Immature natural killer cell (primary cell): ENCODE results near the gene CHST7. TPM values are rescaled to one million over a fixed set of nuclear protein-coding genes. Genes with fewer than 3 reads are reported as not detected.
A peak's percentile ranks its signal among the peaks of the same experiment; 100 is the strongest.

Experiments
- DNase-seq, 3 donors: peaks; one replicate each; pipeline ENCODE4 v3.0.0; 2022; ENCODE audit warnings: mixed read lengths in 1 of 3
- H3K27ac Mint-ChIP-seq, 6 donors: one replicate each; pipeline ENCODE4 v1.8.0; 2020; ENCODE audit warnings: mixed read lengths in 6 of 6, mild to moderate bottlenecking in 5 of 6, inconsistent platforms in 4 of 6, moderate library complexity in 3 of 6
- H3K27me3 Mint-ChIP-seq, 3 donors: one replicate each; pipeline ENCODE4 v1.8.0; 2020 to 2021; ENCODE audit warnings: low read depth in 3 of 3, mild to moderate bottlenecking in 3 of 3, mixed read lengths in 3 of 3, moderate library complexity in 3 of 3, inconsistent platforms in 1 of 3
- H3K36me3 Mint-ChIP-seq, 3 donors: one replicate each; pipeline ENCODE4 v1.8.0; 2020; ENCODE audit warnings: mixed read lengths in 3 of 3, inconsistent platforms in 2 of 3, mild to moderate bottlenecking in 2 of 3
- H3K4me1 Mint-ChIP-seq, 2 donors: one replicate each; pipeline ENCODE4 v1.8.0; 2020; ENCODE audit warnings: inconsistent platforms in 2 of 2, mild to moderate bottlenecking in 2 of 2, mixed read lengths in 2 of 2, moderate library complexity in 1 of 2
- H3K4me3 Mint-ChIP-seq, 5 donors: one replicate each; pipeline ENCODE4 v1.8.0; 2020; ENCODE audit warnings: mild to moderate bottlenecking in 5 of 5, mixed read lengths in 5 of 5, inconsistent platforms in 3 of 5, moderate library complexity in 3 of 5
- H3K9me3 Mint-ChIP-seq, 6 donors: one replicate each; pipeline ENCODE4 v1.8.0; 2020; ENCODE audit warnings: mild to moderate bottlenecking in 6 of 6, mixed read lengths in 6 of 6, inconsistent platforms in 4 of 6, moderate library complexity in 3 of 6
- polyA plus RNA-seq, 3 donors: library from polyadenylated mRNA; unstranded; fragments of 300-500 nt; fragmentation: Illumina TruSeq; gene quantifications; one replicate each; pipeline ENCODE4 v1.2.3, GENCODE V29; 2021

CHST7 gene
- polyA plus RNA-seq, 3 donors from 2014 or later = 1.2 to 3.3 (median 3.3) TPM

DNA sequence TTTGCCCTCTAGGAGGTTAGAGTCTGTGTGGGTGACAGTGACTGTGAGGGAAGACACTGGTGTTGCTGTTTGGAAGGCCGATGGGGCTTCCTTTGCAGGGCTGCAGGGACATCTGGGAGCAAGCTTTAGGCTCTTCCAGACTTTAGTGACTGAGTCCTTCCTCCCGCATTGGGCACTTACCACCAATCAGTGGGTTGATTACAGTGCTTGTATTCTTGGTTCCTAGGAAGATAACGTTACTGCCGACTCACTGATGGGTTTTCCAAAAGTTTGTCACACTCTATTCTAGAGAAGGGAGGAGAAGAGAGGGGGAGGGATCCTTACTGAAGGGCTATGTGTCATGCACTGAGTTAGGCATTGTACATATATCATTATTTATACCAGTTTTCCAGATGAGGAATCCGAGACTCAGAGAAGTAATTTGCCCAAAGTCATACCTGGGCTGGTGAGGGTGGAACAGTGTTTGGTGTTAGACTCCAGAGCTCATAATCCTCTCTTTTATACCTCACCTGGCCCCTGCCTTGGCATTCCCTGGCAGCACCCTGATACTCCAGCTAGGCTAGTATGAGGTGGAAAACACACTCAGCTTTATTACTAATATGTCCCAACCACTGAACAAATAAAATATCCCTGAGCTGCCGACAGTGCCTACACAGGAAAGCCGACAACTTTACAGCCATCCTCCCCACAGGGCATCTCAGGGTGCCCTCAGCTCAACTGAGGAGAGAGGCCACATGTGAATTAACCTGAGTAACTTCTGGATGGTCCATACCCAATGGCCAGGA lies 3.8 kb downstream of the CHST7 start:
- H3K27me3 Mint-ChIP-seq = peaks cover 0 to 6% (median 3%) of the 10 kb centered on the region in 3 donors
- peaks cover 23 to 25% of the 10 kb centered on the region in 2 donors for H3K4me1 Mint-ChIP-seq
- H3K4me3 Mint-ChIP-seq = peak overlapping the region in 1 of 5 donors; percentile 37
- DNase-seq = no peak
- H3K9me3 Mint-ChIP-seq = no peaks in the 10 kb centered on the region
- H3K36me3 Mint-ChIP-seq = peaks cover 0 to 4% (median 0%) of the 10 kb centered on the region in 3 donors
- H3K27ac Mint-ChIP-seq = no peak overlapping the region

GRCh38 chrX:46579250-46579649 lies 5.7 kb downstream of the CHST7 start:
- H3K27me3 Mint-ChIP-seq = peaks cover 0 to 6% (median 1%) of the 10 kb centered on the region in 3 donors
- peaks cover 0 to 4% (median 0%) of the 10 kb centered on the region in 3 donors for H3K36me3 Mint-ChIP-seq
- H3K4me1 Mint-ChIP-seq = peaks cover 13 to 15% of the 10 kb centered on the region in 2 donors
- H3K27ac Mint-ChIP-seq = no peak overlapping the region
- no peak for DNase-seq
- no peak overlapping the region for H3K4me3 Mint-ChIP-seq
- no peaks in the 10 kb centered on the region for H3K9me3 Mint-ChIP-seq

GRCh38 chrX:46580613-46581012 lies 7.0 kb downstream of the CHST7 start:
- Mint-ChIP-seq H3K27ac (no peak overlapping the region), H3K27me3 (peaks cover 0 to 6% (median 1%) of the 10 kb centered on the region in 3 donors), H3K4me3 (no peak overlapping the region), H3K36me3 (peaks cover 0 to 4% (median 0%) of the 10 kb centered on the region in 3 donors), H3K9me3 (no peaks in the 10 kb centered on the region), H3K4me1 (peaks cover 10 to 12% of the 10 kb centered on the region in 2 donors)
- no peak for DNase-seq

DNA sequence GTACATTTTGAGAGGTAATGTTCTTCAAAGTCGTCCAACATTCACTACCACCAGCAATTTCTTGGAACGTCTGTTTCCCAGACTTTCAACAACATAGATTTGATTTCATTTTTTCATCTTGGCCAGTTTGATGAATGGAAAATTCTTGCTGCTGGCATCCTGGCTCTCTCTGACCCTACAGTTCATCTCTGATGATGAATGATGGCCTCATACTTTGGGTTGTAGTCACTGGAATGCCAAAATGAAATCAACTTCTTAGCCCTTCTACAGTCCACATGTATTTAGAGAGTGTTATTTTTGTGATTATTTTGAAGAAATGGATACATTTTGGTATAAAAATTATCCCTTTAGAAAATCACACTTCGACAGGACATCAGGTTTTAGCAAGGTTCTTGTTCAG lies 8.8 kb downstream of the CHST7 start:
- no peak for DNase-seq
- Mint-ChIP-seq H3K9me3 (no peaks in the 10 kb centered on the region), H3K27me3 (peaks cover 0 to 3% (median 1%) of the 10 kb centered on the region in 3 donors), H3K4me3 (no peak overlapping the region), H3K4me1 (no peaks in the 10 kb centered on the region), H3K36me3 (peaks cover 0 to 1% (median 0%) of the 10 kb centered on the region in 3 donors), H3K27ac (no peak overlapping the region)

- H3K27me3 Mint-ChIP-seq = peaks cover 1 to 3% (median 2%) of the 10 kb centered on the region in 3 donors
- no peak for DNase-seq
- no peak overlapping the region for H3K4me3 Mint-ChIP-seq
- no peaks in the 10 kb centered on the region for H3K36me3 Mint-ChIP-seq
- peaks cover 3 to 4% of the 10 kb centered on the region in 2 donors for H3K4me1 Mint-ChIP-seq
- no peaks in the 10 kb centered on the region for H3K9me3 Mint-ChIP-seq
- no peak overlapping the region for H3K27ac Mint-ChIP-seq
Measured at GRCh38 chrX:46582966-46583365, 9.4 kb downstream of the CHST7 start.

- H3K4me3 Mint-ChIP-seq = no peak overlapping the region
- H3K9me3 Mint-ChIP-seq = no peaks in the 10 kb centered on the region
- no peak overlapping the region for H3K27ac Mint-ChIP-seq
- H3K36me3 Mint-ChIP-seq = no peaks in the 10 kb centered on the region
- DNase-seq = no peak
- H3K27me3 Mint-ChIP-seq = peaks cover 2 to 3% (median 3%) of the 10 kb centered on the region in 3 donors
- peaks cover 9 to 10% of the 10 kb centered on the region in 2 donors for H3K4me1 Mint-ChIP-seq
Measured at GRCh38 chrX:46584736-46585135, 11.2 kb downstream of the CHST7 start.

DNA sequence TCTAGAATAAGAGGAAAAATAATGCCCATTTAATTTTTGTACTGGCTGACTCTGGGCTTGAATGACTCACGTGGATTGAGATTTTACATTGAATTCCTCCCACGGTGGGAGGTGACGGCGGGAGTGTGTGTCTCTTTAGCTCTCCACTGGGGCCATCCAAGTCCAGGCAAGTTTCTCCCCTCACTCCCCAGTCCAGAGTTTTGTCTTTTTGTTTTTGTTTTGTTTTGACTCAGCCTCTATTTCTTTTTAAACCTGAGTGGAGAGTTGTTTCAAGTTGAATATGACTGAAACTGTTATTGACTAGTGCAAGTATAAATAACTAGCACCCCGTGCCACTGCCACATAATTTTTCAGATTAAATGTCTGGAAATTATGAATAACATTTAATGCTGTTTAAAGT lies 13.6 kb downstream of the CHST7 start:
- peaks cover 2 to 3% (median 2%) of the 10 kb centered on the region in 3 donors for H3K27me3 Mint-ChIP-seq
- peaks cover 9 to 10% of the 10 kb centered on the region in 2 donors for H3K4me1 Mint-ChIP-seq
- DNase-seq = no peak
- no peaks in the 10 kb centered on the region for H3K9me3 Mint-ChIP-seq
- peaks cover 0 to 3% (median 0%) of the 10 kb centered on the region in 3 donors for H3K36me3 Mint-ChIP-seq
- peak overlapping the region in 1 of 6 donors; percentile 82 for H3K27ac Mint-ChIP-seq
- peak overlapping the region in 1 of 5 donors; percentile 53 for H3K4me3 Mint-ChIP-seq

DNA sequence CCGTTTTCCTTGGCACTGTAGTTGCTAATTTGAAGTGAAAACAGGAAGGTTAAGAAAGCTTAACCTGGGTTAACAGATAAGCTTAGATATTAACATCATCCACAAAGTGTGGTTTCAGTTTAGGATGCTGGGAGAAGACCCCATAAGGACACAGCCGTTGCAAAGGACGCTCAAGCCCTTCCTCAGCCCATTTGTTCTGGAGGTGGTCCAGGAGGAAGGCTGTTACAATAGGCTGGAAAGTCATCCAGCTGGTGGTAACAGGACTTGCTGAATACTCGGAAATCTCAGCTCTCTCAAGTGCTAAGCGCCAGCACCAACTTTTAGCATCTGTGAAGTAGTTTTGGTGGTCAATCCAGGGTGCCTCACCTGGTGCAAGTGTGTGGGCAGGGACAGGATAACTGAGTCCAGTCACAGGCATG lies 14.2 kb downstream of the CHST7 start:
- DNase-seq = no peak
- H3K36me3 Mint-ChIP-seq = peaks cover 0 to 7% (median 0%) of the 10 kb centered on the region in 3 donors
- H3K27me3 Mint-ChIP-seq = peaks cover 2 to 3% (median 2%) of the 10 kb centered on the region in 3 donors
- peak overlapping the region in 2 of 5 donors; percentile 2 to 45 for H3K4me3 Mint-ChIP-seq
- peaks cover 9 to 10% of the 10 kb centered on the region in 2 donors for H3K4me1 Mint-ChIP-seq
- peak overlapping the region in 3 of 6 donors; percentile 13 to 69 (median 57) for H3K27ac Mint-ChIP-seq
- no peaks in the 10 kb centered on the region for H3K9me3 Mint-ChIP-seq

DNA sequence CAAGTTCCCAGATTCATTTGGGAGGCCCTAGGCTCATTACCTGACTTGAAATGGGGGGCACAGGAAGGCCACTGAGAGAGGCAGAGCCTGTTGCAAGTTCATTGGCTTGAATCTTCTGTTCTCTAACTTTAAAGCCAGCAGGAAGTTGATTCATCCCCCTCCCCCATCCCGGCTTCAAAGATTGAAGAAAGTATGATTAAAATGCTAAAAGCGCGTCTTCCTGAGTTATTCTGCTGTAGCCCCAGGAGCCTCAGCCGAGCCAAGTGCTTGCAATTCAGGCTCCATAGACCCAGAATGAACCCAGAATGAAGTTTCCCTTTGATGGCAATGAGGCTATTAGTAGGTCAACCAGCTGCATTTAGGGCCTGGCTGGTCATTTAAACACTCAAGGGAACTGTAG lies 14.7 kb downstream of the CHST7 start:
- no peaks in the 10 kb centered on the region for H3K9me3 Mint-ChIP-seq
- peak overlapping the region in 2 of 5 donors; percentile 21 to 45 for H3K4me3 Mint-ChIP-seq
- H3K27ac Mint-ChIP-seq = peak overlapping the region in 3 of 6 donors; percentile 22 to 69 (median 57)
- peaks cover 0 to 7% (median 0%) of the 10 kb centered on the region in 3 donors for H3K36me3 Mint-ChIP-seq
- DNase-seq = no peak
- H3K27me3 Mint-ChIP-seq = peaks cover 2 to 3% (median 2%) of the 10 kb centered on the region in 3 donors
- H3K4me1 Mint-ChIP-seq = peaks cover 9 to 10% of the 10 kb centered on the region in 2 donors

GRCh38 chrX:46589977-46590723 lies 16.6 kb downstream of the CHST7 start:
- Mint-ChIP-seq H3K27ac (no peak overlapping the region), H3K36me3 (peaks cover 0 to 10% (median 0%) of the 10 kb centered on the region in 3 donors), H3K4me1 (peaks cover 9 to 10% of the 10 kb centered on the region in 2 donors), H3K9me3 (no peaks in the 10 kb centered on the region), H3K27me3 (peaks cover 2 to 10% (median 3%) of the 10 kb centered on the region in 3 donors), H3K4me3 (no peak overlapping the region)
- DNase-seq = no peak

GRCh38 chrX:46595084-46595483 lies 21.5 kb downstream of the CHST7 start:
- DNase-seq = no peak
- H3K4me3 Mint-ChIP-seq = no peak overlapping the region
- no peaks in the 10 kb centered on the region for H3K9me3 Mint-ChIP-seq
- H3K27ac Mint-ChIP-seq = no peak overlapping the region
- no peaks in the 10 kb centered on the region for H3K4me1 Mint-ChIP-seq
- peaks cover 0 to 10% (median 5%) of the 10 kb centered on the region in 3 donors for H3K27me3 Mint-ChIP-seq
- H3K36me3 Mint-ChIP-seq = peaks cover 0 to 10% (median 4%) of the 10 kb centered on the region in 3 donors

- Mint-ChIP-seq H3K4me1 (no peaks in the 10 kb centered on the region), H3K36me3 (peaks cover 0 to 7% (median 4%) of the 10 kb centered on the region in 3 donors), H3K27me3 (peaks cover 0 to 10% (median 8%) of the 10 kb centered on the region in 3 donors), H3K9me3 (no peaks in the 10 kb centered on the region), H3K27ac (no peak overlapping the region), H3K4me3 (no peak overlapping the region)
- no peak for DNase-seq
Measured at GRCh38 chrX:46597208-46597607, 23.6 kb downstream of the CHST7 start.

DNA sequence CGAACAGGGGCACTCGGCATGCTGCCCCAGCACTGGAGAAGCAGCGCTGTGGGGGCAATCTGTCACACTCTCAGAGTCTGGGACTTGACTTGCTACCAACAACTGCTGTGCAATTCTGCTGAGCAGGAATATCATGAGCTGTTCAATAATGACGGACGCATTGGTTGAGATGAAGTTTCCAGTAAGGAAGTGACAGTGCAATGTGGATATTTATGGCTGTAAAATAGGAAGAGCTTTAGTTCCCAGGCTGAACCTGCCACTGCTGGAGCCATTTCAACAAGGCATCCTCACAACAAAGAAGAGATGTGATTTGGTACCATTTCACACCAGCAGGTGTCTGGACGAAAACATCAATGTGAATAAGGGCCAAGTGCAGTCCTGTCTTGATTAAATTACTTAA lies 24.2 kb downstream of the CHST7 start:
- no peaks in the 10 kb centered on the region for H3K9me3 Mint-ChIP-seq

More for the DNA sequence above, 24.2 kb downstream of the CHST7 start:
- Mint-ChIP-seq H3K27me3 (peaks cover 0 to 10% (median 8%) of the 10 kb centered on the region in 3 donors), H3K4me3 (no peak overlapping the region), H3K36me3 (peaks cover 0 to 4% (median 3%) of the 10 kb centered on the region in 3 donors), H3K27ac (no peak overlapping the region), H3K4me1 (no peaks in the 10 kb centered on the region)
- DNase-seq = no peak
